Amniotic epithelial cell (primary cell): ENCODE data around the gene ACACB.

Source experiments
- DNase-seq: peaks from one replicate; pipeline ENCODE4 v3.0.0-alpha.2; 2010; ENCODE audit warnings: low read depth

The ACACB gene

GRCh38 chr12:109219938-109220337, 103.6 kb downstream of the ACACB start:
- no peak for DNase-seq

GRCh38 chr12:109221277-109221931, 105.0 kb downstream of the ACACB start:
- no peak for DNase-seq

GRCh38 chr12:109222062-109222461, 105.7 kb downstream of the ACACB start:
- DNase-seq: no peak

GRCh38 chr12:109222496-109222895, 106.1 kb downstream of the ACACB start:
- no peak for DNase-seq

- no peak for DNase-seq
Measured at GRCh38 chr12:109223211-109223610, 106.8 kb downstream of the ACACB start.

- no peak for DNase-seq
Measured at GRCh38 chr12:109223868-109224267, 107.5 kb downstream of the ACACB start.

GRCh38 chr12:109228664-109229063, 112.3 kb downstream of the ACACB start:
- DNase-seq: no peak

- no peak for DNase-seq
Measured at GRCh38 chr12:109230193-109230592, 113.8 kb downstream of the ACACB start.

GRCh38 chr12:109232731-109233130, 116.3 kb downstream of the ACACB start:
- no peak for DNase-seq

- DNase-seq: no peak
Measured at GRCh38 chr12:109234012-109234411, 117.6 kb downstream of the ACACB start.

- no peak for DNase-seq
Measured at GRCh38 chr12:109236257-109236656, 119.9 kb downstream of the ACACB start.

- DNase-seq: no peak
Measured at GRCh38 chr12:109239179-109239578, 122.8 kb downstream of the ACACB start.

GRCh38 chr12:109239691-109240090, 123.3 kb downstream of the ACACB start:
- DNase-seq: no peak

- no peak for DNase-seq
Measured at GRCh38 chr12:109240365-109240764, 124.0 kb downstream of the ACACB start.

GRCh38 chr12:109241936-109242335, 125.5 kb downstream of the ACACB start:
- no peak for DNase-seq

GRCh38 chr12:109244073-109244472, 127.7 kb downstream of the ACACB start:
- no peak for DNase-seq

GRCh38 chr12:109246221-109246620, 129.8 kb downstream of the ACACB start:
- DNase-seq: no peak

- no peak for DNase-seq
Measured at GRCh38 chr12:109247831-109248654, 131.7 kb downstream of the ACACB start.

- DNase-seq: no peak
Measured at GRCh38 chr12:109250523-109250922, 134.1 kb downstream of the ACACB start.

- no peak for DNase-seq
Measured at GRCh38 chr12:109252799-109253198, 136.4 kb downstream of the ACACB start.

- DNase-seq: no peak
Measured at GRCh38 chr12:109253913-109254544, 137.6 kb downstream of the ACACB start.

GRCh38 chr12:109255377-109255776, 139.0 kb downstream of the ACACB start:
- peak; percentile 14 for DNase-seq

GRCh38 chr12:109256011-109256410, 139.6 kb downstream of the ACACB start:
- no peak for DNase-seq
